ENCODE results near the gene ELAVL4.

- no peak for TF ChIP-seq ZNF239 (CRISPR knock-in tag; IDR thresholded peaks at IDR 0.05)
- TF ChIP-seq ESRRA (IDR thresholded peaks at IDR 0.05; ENCODE audit: borderline replicate concordance, low read depth), result no peak
- no peak for TF ChIP-seq ARHGAP35 (IDR thresholded peaks at IDR 0.05; ENCODE audit: partially characterized antibody)
- no peak for TF ChIP-seq RERE (CRISPR knock-in tag; IDR thresholded peaks at IDR 0.05; ENCODE audit: borderline replicate concordance)
- TF ChIP-seq, protein P1, sequence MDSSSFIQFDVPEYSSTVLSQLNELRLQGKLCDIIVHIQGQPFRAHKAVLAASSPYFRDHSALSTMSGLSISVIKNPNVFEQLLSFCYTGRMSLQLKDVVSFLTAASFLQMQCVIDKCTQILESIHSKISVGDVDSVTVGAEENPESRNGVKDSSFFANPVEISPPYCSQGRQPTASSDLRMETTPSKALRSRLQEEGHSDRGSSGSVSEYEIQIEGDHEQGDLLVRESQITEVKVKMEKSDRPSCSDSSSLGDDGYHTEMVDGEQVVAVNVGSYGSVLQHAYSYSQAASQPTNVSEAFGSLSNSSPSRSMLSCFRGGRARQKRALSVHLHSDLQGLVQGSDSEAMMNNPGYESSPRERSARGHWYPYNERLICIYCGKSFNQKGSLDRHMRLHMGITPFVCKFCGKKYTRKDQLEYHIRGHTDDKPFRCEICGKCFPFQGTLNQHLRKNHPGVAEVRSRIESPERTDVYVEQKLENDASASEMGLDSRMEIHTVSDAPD (CRISPR knock-in tag; IDR thresholded peaks at IDR 0.05), result no peak
Measured at GRCh38 chr1:50177994-50178393, 69.3 kb downstream of the ELAVL4 start.
